ENCODE results near the gene NSMF. TPM values are rescaled to one million over a fixed set of nuclear protein-coding genes. Genes with fewer than 3 reads are reported as not detected.
"Not testable (repeated sequence)": the region's sequence is repeated elsewhere in the genome, so short reads cannot be mapped to it uniquely, and the experiment has no call there.

The NSMF gene
- total RNA-seq, 1 donor from 2014 or later, result 50.4 TPM

DNA sequence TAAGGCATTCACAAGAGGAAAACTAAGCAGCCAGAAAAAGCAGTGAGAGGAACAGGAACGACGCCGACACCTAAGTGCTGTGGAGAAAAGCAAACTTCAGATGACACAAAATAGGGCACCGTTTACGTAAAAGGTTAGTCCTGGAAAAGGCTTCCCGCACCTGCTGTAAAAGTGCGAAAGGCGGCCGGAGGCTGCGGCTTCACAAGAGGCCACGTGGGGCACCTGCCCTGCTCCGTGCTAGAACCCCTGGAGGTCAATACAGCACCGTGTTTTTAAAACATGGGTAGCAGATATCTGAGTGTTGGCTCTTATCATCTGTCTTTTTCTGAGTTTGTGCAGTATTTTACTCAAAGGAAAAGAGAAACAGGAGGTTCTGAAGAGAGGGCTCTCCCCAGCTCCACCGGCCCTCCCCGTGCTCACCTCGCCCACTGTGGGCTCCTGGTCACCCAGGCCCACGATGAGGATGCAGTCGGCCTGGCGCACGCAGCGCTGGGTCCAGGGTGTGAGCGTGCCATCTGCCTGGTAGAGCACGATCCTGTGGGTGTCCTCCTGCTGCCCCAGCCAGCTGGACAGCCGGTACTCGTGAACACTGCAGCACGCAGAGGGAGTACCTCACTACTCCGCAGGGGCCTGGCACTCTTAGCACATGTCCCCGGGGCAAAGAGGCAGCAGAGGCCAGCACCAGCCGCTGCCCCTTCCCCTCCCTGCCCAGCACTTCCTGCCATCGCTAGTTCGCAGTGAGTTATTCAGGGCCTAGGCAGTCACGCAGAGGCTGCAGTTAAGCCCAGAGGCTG is 21.0 kb upstream of the NSMF start:
- DNase-seq (ENCODE audit: low spot score) (peak; percentile 48), ATAC-seq (no peak)
- intact Hi-C loops (cut with DNase I), result no loop called here

GRCh38 chr9:137478962-137479861 is 20.1 kb upstream of the NSMF start:
- ATAC-seq (peak; percentile 28), DNase-seq (ENCODE audit: low spot score) (no peak)
- intact Hi-C loops (cut with DNase I), result no loop called here

DNA sequence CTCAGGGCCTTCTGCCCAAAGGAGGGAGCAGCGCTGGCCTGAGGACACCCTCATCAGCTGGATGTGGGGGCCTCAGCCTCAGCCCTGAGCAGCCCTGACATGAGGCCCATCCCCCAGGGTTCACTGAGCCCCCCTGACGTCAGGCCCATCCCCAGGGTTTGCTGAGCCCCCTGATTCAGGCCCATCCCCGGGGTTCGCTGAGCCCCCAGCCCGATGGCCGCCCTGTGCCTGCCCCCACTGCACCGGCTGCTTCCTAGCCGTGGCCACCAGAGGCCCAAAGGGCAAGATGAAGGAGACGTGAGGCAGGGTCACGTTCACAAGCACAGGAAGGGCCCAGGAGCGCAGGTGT is 19.5 kb upstream of the NSMF start:
- DNase-seq (ENCODE audit: low spot score), result no peak
- no peak for ATAC-seq
- intact Hi-C loops (cut with DNase I), result no loop called here

DNA sequence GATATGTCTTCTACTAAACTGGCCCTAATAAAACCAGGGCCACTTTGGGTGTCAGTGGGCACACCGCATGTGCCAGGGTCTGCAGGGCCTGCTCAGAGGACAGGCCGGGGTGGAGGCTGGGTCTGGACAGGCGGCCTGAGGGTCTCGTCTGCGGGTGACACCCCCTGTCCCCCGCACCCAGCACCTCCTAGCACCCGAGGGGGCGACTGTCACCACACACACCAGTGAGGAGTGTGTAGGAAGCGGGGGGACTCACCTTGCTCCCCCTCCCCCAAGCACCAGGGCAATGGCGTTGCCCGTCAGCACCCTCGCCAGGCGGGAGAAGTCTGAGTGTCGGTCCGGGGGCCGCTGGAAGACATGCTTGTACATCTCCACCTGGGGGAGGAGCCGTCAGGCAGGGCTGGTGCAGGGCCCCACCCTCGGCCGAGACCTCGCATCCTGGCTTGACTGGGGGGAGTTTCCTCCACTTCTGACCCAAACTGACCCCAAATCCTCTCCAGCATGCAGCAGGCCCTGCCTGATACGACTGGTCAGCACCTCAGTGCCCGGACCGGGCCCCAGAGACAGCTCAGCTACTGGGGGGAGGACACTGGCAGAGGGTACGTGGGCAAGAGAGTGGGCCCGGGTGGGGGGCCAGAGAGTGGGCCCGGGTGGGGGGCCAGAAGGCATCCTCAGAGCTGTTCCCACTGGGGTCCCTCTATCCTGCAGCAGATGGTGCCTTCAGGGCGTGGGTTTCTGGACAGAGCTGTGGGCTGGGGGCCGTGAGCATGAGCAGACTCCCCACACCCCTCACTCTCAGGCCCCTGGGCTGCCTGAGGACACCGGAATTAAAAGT is 18.9 kb upstream of the NSMF start:
- DNase-seq (ENCODE audit: low spot score), result no peak
- ATAC-seq, result no peak
- intact Hi-C loops (cut with DNase I), result no loop called here

GRCh38 chr9:137476856-137477255 is 17.7 kb upstream of the NSMF start:
- ATAC-seq, result no peak

DNA sequence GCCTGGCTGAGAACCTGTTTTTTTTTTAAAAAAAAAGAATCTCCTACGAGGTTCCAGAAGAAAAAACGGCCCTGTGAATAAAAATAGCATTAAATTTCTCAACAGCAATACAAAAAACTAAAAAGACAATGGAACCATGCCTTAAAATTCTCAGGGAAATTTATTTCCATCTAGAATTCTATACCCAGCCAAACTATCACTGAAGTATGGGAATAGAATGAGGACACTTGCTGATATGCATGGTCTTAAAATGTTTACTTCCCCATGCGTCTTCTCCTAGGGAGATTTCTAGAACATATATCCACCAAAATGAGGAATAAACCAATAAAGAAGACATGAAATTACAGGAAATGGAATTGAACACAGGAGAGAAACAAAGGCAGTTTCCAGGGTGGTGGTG is 16.5 kb upstream of the NSMF start:
- ATAC-seq, result no peak
- DNase-seq (ENCODE audit: low spot score), result no peak
- intact Hi-C loops (cut with DNase I), result no loop called here

More at GRCh38 chr9:137476856-137477255, 17.7 kb upstream of the NSMF start:
- intact Hi-C loops (cut with DNase I), result no loop called here
- no peak for DNase-seq (ENCODE audit: low spot score)

GRCh38 chr9:137474271-137474670 is 15.1 kb upstream of the NSMF start:
- intact Hi-C loops (cut with DNase I), result no loop called here
- DNase-seq (ENCODE audit: low spot score) (no peak), ATAC-seq (no peak)

- intact Hi-C loops (cut with DNase I), result no loop called here
- ATAC-seq (no peak), DNase-seq (ENCODE audit: low spot score) (no peak)
These were observed 11.7 kb upstream of the NSMF start for GRCh38 chr9:137470785-137471184.

DNA sequence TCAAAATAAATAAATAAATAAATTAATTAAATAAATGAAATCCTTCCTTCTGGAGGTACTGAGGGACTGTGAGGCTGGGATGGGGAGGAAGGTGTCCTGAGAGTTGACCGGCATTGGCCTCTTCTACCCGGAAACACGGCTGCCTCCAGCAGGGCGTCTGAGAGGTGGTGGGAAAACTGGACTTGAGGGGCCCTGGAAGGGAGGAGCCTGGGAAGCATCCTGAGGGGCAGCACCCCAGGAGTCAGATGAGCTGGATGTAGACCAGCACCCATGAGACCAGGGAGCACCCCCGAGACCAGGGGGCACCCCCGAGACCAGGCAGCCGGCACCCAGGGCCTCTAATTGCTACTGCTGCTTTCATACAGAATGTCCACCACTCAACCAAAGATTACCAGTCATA is 8.8 kb upstream of the NSMF start:
- no peak for ATAC-seq
- DNase-seq (ENCODE audit: low spot score), result no peak
- intact Hi-C loops (cut with DNase I), result no loop called here

- intact Hi-C loops (cut with DNase I), result no loop called here
- no peak for ATAC-seq
- no peak for DNase-seq (ENCODE audit: low spot score)
These were observed 8.0 kb upstream of the NSMF start for GRCh38 chr9:137467161-137467581.

- ATAC-seq; DNase-seq (ENCODE audit: low spot score); intact Hi-C loops (cut with DNase I): not testable (repeated sequence)
These were observed 7.4 kb upstream of the NSMF start for GRCh38 chr9:137466389-137467085.

GRCh38 chr9:137465720-137466388 is 6.7 kb upstream of the NSMF start:
- ATAC-seq (no peak), DNase-seq (ENCODE audit: low spot score) (no peak)
- intact Hi-C loops (cut with DNase I), result no loop called here

- ATAC-seq (no peak), DNase-seq (ENCODE audit: low spot score) (no peak)
- intact Hi-C loops (cut with DNase I), result no loop called here
These were observed 6.0 kb upstream of the NSMF start for GRCh38 chr9:137465000-137465719.

GRCh38 chr9:137464291-137464999 is 5.3 kb upstream of the NSMF start:
- no peak for DNase-seq (ENCODE audit: low spot score)
- intact Hi-C loops (cut with DNase I), result no loop called here
- no peak for ATAC-seq

GRCh38 chr9:137463931-137464290 is 4.8 kb upstream of the NSMF start:
- intact Hi-C loops (cut with DNase I), result no loop called here
- no peak for DNase-seq (ENCODE audit: low spot score)
- no peak for ATAC-seq

DNA sequence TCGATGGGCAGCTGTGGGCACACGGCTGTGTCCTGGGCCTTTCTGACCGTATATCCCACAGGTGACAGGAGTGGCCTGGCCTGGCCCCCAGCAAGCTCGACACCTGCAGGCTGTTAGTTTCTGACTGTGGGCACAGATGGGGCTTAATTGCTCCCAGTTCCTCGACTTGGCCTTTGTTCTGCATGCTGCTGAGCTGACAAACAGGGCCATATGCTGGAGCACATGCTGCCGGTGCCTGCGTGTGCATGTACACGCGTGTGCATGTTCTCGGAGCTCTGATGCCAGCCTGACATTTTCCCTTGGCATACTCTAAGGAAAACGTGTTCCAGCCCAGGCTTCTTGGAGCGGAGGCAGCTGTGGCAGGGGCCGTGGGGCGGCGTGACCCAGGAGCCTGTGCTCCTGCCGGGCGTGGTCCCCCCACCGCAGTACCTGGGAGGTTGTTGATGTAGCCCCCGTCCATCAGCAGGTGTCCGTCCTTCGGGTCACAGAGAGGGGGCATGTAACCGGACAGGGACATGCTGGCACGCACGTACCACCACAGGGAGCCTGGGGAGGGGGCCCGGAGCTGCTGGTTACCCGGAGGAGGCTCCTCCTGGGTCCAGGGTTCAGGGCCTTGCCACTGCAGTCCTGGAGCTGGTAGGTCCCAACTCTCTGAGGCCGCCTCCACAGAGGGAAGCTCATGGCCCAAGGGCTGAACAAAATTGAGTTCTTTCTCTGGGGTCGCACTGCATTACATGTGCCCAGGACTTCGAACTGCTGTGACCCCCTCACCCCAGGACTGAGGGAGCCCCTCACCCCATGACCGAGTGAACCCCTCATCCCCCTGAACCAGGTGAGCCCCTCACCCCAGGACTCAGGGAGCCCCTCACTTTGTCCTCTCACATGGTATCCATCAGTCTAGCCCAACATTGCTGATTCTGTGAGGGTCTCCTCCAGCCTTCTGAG is 4.1 kb upstream of the NSMF start:
- DNase-seq (ENCODE audit: low spot score), result no peak
- no peak for ATAC-seq
- intact Hi-C loops (cut with DNase I), result no loop called here
